ENCODE measurements around the gene MYO7A.

Gene MYO7A

GRCh38 chr11:77122576-77123212 is 5.4 kb upstream of the MYO7A start:
- DNase-seq (ENCODE audit: low read depth): no peak
- no peak overlapping the region for H3K4me3 ChIP-seq (replicated peaks; ENCODE audit: low read depth, low read length)
- no peak for TF ChIP-seq CTCF (IDR thresholded peaks at IDR 0.05; ENCODE audit: low read length, missing control alignments)

- H3K4me3 ChIP-seq (replicated peaks; ENCODE audit: low read depth, low read length): no peak overlapping the region
- no peak for DNase-seq (ENCODE audit: low read depth)
- TF ChIP-seq CTCF (IDR thresholded peaks at IDR 0.05; ENCODE audit: low read length, missing control alignments): no peak
Measured at GRCh38 chr11:77123591-77123990, 4.5 kb upstream of the MYO7A start.

GRCh38 chr11:77124041-77124440 is 4.0 kb upstream of the MYO7A start:
- no peak for DNase-seq (ENCODE audit: low read depth)
- no peak overlapping the region for H3K4me3 ChIP-seq (replicated peaks; ENCODE audit: low read depth, low read length)
- no peak for TF ChIP-seq CTCF (IDR thresholded peaks at IDR 0.05; ENCODE audit: low read length, missing control alignments)

- no peak overlapping the region for H3K4me3 ChIP-seq (replicated peaks; ENCODE audit: low read depth, low read length)
- no peak for DNase-seq (ENCODE audit: low read depth)
- no peak for TF ChIP-seq CTCF (IDR thresholded peaks at IDR 0.05; ENCODE audit: low read length, missing control alignments)
Measured at GRCh38 chr11:77124488-77124887, 3.6 kb upstream of the MYO7A start.

GRCh38 chr11:77125191-77125590 is 2.9 kb upstream of the MYO7A start:
- no peak for TF ChIP-seq CTCF (IDR thresholded peaks at IDR 0.05; ENCODE audit: low read length, missing control alignments)
- no peak overlapping the region for H3K4me3 ChIP-seq (replicated peaks; ENCODE audit: low read depth, low read length)
- DNase-seq (ENCODE audit: low read depth): no peak

GRCh38 chr11:77125695-77126094 is 2.4 kb upstream of the MYO7A start:
- H3K4me3 ChIP-seq (replicated peaks; ENCODE audit: low read depth, low read length): no peak overlapping the region
- no peak for DNase-seq (ENCODE audit: low read depth)
- TF ChIP-seq CTCF (IDR thresholded peaks at IDR 0.05; ENCODE audit: low read length, missing control alignments): no peak

- no peak for TF ChIP-seq CTCF (IDR thresholded peaks at IDR 0.05; ENCODE audit: low read length, missing control alignments)
- H3K4me3 ChIP-seq (replicated peaks; ENCODE audit: low read depth, low read length): no peak overlapping the region
- no peak for DNase-seq (ENCODE audit: low read depth)
Measured at GRCh38 chr11:77126156-77126775, 1.8 kb upstream of the MYO7A start.

All from fibroblast of pulmonary artery (primary cell).